ENCODE results near the gene RREB1.

- TF ChIP-seq CTCF (IDR thresholded peaks at IDR 0.05; ENCODE audit: insufficient read depth, low read length, poor library complexity, severe bottlenecking) (no peak), EZH2phosphoT487 (conservative IDR thresholded peaks at IDR 0.05; ENCODE audit: low read length) (no peak)
Observed at GRCh38 chr6:7237653-7238188, 130.0 kb downstream of the RREB1 start.
